ENCODE measurements around the gene RXRA. TPM values are rescaled to one million over a fixed set of nuclear protein-coding genes. Genes with fewer than 3 reads are reported as not detected.

Gene RXRA
- total RNA-seq, 4 donors from 2014 or later, result 39.4 to 81.3 (median 67.4) TPM

DNA sequence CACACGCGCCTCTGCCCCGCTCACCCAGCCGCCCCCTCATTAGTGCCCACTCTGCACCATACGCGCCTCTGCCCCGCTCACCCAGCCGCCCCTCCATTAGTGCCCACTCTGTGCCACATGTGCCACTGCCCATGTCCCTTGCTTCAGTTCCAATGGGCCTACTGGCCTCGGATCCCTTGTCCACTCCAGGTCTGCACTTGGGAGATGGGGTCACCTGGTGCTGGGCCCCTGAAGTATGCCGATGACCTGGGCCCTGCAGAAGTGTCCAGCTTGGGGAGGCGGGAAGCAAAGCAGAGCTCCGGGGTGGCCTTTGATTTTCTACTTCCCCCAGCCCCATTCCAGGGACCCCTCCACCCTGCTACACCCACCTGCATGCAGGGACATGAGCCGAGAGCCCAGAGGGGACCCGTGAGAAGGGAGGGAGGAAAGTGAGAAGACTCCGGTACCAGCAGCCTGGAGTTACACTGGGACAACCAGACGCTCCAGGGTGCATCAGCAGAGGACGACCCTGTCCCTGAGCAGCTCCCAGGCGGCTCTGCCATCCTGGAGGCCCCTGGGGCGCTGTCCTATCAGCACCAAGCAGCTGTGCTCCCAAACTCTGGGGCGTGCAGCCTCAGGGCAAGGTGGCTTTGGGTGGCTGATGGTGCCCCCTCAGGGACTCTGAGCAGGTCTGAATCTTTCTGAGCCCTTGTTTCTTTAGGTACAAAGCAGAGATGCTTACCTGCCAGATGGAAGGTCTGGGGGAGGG lies 140.8 kb downstream of the RXRA start:
- no peak overlapping the region for H3K4me3 ChIP-seq (replicated peaks in 1 of 3)
- H3K36me3 ChIP-seq, result no peaks in the 10 kb centered on the region
- DNase-seq, result no peak
- WGBS, 2 donors, result 83% methylated on average over 15 to 16 of the region's 20 CpGs
- no peak overlapping the region for H3K27ac ChIP-seq
- TF ChIP-seq, protein P1, sequence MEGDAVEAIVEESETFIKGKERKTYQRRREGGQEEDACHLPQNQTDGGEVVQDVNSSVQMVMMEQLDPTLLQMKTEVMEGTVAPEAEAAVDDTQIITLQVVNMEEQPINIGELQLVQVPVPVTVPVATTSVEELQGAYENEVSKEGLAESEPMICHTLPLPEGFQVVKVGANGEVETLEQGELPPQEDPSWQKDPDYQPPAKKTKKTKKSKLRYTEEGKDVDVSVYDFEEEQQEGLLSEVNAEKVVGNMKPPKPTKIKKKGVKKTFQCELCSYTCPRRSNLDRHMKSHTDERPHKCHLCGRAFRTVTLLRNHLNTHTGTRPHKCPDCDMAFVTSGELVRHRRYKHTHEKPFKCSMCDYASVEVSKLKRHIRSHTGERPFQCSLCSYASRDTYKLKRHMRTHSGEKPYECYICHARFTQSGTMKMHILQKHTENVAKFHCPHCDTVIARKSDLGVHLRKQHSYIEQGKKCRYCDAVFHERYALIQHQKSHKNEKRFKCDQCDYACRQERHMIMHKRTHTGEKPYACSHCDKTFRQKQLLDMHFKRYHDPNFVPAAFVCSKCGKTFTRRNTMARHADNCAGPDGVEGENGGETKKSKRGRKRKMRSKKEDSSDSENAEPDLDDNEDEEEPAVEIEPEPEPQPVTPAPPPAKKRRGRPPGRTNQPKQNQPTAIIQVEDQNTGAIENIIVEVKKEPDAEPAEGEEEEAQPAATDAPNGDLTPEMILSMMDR (IDR thresholded peaks at IDR 0.05), result no peak
- no peak for TF ChIP-seq POLR2A (IDR thresholded peaks at IDR 0.05)
- peaks cover 7 to 14% of the 10 kb centered on the region in 2 donors for H3K4me1 ChIP-seq
- intact Hi-C loops (cut with DNase I), result no loop called here
- no peaks in the 10 kb centered on the region for H3K9me3 ChIP-seq
- no peaks in the 10 kb centered on the region for H3K27me3 ChIP-seq

DNA sequence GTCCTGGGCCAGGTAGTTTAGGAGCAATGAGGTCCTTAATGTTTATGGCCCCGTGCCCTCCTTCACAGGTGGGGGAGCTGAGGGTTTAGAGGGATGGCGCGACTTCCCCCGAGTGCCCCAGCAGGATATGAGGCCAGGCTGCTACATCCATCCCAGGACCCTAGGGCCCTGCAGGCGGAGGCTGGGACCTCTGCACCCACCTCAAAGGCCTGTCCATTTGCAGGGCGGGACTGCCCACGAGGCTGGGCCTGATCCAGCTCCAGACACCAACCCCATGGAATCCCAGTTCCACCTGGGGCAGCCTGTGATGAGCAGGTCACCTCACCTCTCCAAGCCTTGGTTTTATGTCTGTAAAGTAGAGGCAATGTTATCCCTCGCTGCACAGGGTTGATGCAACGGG lies 142.1 kb downstream of the RXRA start:
- Histone ChIP-seq H3K9me3 (no peaks in the 10 kb centered on the region), H3K4me1 (peaks cover 7 to 15% of the 10 kb centered on the region in 2 donors), H3K27me3 (no peaks in the 10 kb centered on the region), H3K4me3 (replicated peaks in 1 of 3) (no peak overlapping the region), H3K36me3 (no peaks in the 10 kb centered on the region), H3K27ac (peak overlapping the region in 2 of 3 donors; percentile 8 to 68)
- no peak for TF ChIP-seq POLR2A (IDR thresholded peaks at IDR 0.05)
- TF ChIP-seq, protein P1 (IDR thresholded peaks at IDR 0.05), result no peak
- DNase-seq, result no peak
- intact Hi-C loops (cut with DNase I), result no loop called here
- 71 to 82% methylated on average over 4 to 8 of the region's 9 CpGs for WGBS, 2 donors

DNA sequence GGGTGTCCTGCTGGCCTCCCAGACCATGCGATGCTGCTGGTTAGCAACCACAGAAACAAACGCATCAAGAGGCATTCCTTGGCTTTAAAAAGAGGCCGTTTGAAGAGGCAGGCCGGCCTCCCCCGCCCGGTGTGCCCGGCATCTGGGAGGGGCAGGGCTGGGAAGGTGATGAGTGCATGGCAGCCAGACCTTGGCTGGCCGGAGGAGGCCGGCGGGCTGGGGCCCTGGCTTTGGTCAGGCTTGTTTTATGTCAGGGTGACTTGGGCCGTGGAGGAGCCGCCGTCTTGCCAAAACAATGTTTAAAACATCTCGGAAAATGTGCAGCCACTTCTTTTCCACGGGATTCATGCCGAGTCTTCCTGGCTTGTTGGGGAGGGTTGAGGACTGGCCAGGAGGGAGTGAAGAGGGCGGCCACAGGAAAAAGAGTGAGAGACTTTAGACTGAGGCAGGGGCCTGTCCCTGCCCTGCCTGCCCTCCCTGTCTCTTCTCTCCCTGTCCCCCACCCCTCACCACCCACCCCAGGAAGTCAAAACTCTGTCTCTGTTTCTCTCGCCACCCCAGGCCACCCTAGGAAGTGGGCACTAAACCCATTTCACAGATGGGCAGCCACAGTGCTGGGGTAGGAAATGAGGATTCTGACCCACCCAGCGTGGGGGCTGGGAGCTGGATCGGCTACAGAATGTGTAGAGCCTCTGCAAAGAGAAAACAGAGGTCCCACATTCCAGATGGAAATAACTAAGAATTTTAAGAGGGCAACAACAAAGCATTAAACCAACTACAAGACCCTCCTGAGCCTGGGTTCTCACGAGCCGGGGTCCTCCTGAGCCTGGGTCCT lies 143.0 kb downstream of the RXRA start:
- intact Hi-C loops (cut with DNase I), result no loop called here
- 25 to 33% methylated on average over 16 to 18 of the region's 22 CpGs for WGBS, 2 donors
- H3K4me1 ChIP-seq, result peaks cover 7 to 23% of the 10 kb centered on the region in 2 donors

DNA sequence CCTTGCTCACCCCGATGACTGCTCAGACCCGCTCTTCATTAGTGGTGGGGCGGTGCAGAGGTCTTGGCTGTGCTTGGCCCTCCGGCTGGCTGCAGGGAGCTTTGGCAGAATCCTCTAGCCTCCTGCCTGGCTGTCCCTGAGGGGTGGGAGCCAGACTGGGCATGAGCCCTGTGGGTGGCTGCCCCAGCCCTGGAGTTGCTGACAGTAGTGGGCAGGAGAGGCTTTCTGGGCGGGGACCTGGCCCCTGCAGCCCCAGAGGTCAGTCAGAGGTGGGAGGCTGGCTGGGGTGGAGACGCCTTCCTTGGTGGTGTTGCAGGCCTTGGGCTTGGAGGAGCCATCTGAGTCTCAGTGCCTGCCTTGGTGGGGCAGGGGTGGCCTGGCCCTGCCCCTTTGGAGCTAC lies 146.0 kb downstream of the RXRA start:
- H3K36me3 ChIP-seq, result no peaks in the 10 kb centered on the region
- intact Hi-C loops (cut with DNase I), result no loop called here
- H3K4me3 ChIP-seq (replicated peaks in 1 of 3), result no peak overlapping the region
- no peak for TF ChIP-seq POLR2A (IDR thresholded peaks at IDR 0.05)
- peaks cover 11 to 41% of the 10 kb centered on the region in 2 donors for H3K4me1 ChIP-seq
- H3K27me3 ChIP-seq, result no peaks in the 10 kb centered on the region
- H3K9me3 ChIP-seq, result no peaks in the 10 kb centered on the region
- DNase-seq, result no peak
- no peak overlapping the region for H3K27ac ChIP-seq
- WGBS, 2 donors, result 93% methylated on average over 6 of the region's 6 CpGs; no CpG with 5 or more reads in 1 of the 2 donors

More for the DNA sequence above, 143.0 kb downstream of the RXRA start:
- TF ChIP-seq, protein P1 (IDR thresholded peaks at IDR 0.05), result no peak
- no peak for TF ChIP-seq POLR2A (IDR thresholded peaks at IDR 0.05)
- Histone ChIP-seq H3K27ac (peak overlapping the region; percentile 50 to 70 (median 68)), H3K9me3 (no peaks in the 10 kb centered on the region), H3K27me3 (no peaks in the 10 kb centered on the region), H3K4me3 (replicated peaks in 1 of 3) (no peak overlapping the region), H3K36me3 (no peaks in the 10 kb centered on the region)
- peak; percentile 81 to 84 for DNase-seq

DNA sequence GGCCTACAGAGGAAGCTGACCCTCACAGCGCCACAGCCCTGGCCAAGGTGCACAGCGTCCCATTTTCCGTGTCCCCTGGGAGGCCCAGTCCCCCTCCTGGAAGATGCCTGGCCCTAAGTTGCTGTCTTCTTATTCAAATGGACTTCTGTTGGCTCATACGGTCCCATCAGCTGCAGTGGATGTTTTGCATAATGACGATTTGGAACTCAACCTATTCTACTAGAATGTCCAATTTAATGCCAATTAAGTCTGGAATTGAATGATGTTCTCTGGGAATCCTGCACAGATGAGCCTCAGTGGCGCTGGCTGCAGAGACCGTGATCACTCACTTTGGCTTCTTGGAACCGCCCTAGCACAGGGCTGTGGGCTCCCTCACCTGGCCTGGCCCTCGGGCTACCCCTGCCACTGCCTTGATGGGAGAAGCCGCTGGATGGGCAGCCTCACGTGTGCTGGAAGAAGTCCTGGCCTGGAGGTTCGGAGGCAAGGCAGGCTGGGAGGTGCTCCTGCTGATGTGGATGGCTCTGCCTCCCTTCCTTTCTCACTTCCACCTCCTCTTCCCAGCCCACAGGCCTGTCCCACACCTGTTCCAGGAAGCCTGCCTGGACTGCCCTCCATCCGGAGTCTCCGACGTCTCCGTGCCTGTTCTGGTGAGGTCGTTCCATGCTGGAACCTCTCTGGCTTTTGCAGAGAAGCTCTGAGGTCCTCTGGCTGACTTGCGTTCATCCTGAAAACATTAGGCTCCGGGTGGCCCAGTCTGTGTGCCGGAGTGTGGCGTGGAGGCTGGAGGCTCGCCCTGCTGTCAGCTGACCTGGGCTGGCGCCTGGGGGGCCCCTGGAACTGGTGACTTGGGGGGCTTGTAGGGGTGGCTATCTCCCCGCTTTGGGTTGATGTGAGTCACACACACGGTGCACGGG lies 147.1 kb downstream of the RXRA start:
- WGBS, 2 donors, result 77 to 86% methylated on average over 24 to 26 of the region's 26 CpGs
- peak overlapping the region in 2 of 3 donors; percentile 43 to 45 for H3K27ac ChIP-seq
- H3K4me1 ChIP-seq, result peaks cover 11 to 39% of the 10 kb centered on the region in 2 donors
- H3K4me3 ChIP-seq (replicated peaks in 1 of 3), result no peak overlapping the region
- no peak for DNase-seq
- TF ChIP-seq, protein P1 (IDR thresholded peaks at IDR 0.05), result no peak
- no peak for TF ChIP-seq POLR2A (IDR thresholded peaks at IDR 0.05)
- no peaks in the 10 kb centered on the region for H3K9me3 ChIP-seq
- H3K36me3 ChIP-seq, result no peaks in the 10 kb centered on the region
- intact Hi-C loops (cut with DNase I), result no loop called here
- H3K27me3 ChIP-seq, result no peaks in the 10 kb centered on the region

Measured in thyroid gland (tissue), 4 donors.